Gastroesophageal sphincter (tissue), 4 donors: Measurements from ENCODE around the gene CFTR. TPM values are rescaled to one million over a fixed set of nuclear protein-coding genes. Genes with fewer than 3 reads are reported as not detected.

Source experiments
- ATAC-seq: fragments of 150-250 bp; one replicate; pipeline ENCODE4 v1.9.1; 2016; ENCODE audit warnings: mild to moderate bottlenecking, moderate library complexity
- H3K27ac ChIP-seq, 4 donors: fragments of 200-600 bp; sonication (generic) in 3 of 4; 1 replicate in 3 of 4; 2 replicates in 1 of 4; pipeline ENCODE4 v1.5.1; 2016 to 2019
- H3K27me3 ChIP-seq: fragments of 200-600 bp; sonication (generic); one replicate; pipeline ENCODE4 v1.5.1; 2019
- H3K36me3 ChIP-seq, 2 donors: fragments of 200-600 bp; sonication (generic); one replicate each; pipeline ENCODE4 v1.5.1; 2019; ENCODE audit warnings: control low read depth in 1 of 2
- H3K4me1 ChIP-seq, 3 donors: fragments of 200-600 bp; sonication (generic); 1 replicate in 2 of 3; 2 replicates in 1 of 3; pipeline ENCODE4 v1.5.1; 2016 to 2019; ENCODE audit warnings: control low read depth in 2 of 3
- H3K4me3 ChIP-seq, 2 donors: fragments of 200-600 bp; sonication (generic); one replicate each; pipeline ENCODE4 v1.5.1; 2019; ENCODE audit warnings: mild to moderate bottlenecking in 1 of 2, moderate library complexity in 1 of 2
- H3K9me3 ChIP-seq, 3 donors: fragments of 200-600 bp; sonication (generic); one replicate each; pipeline ENCODE4 v1.5.1; 2017 to 2019; ENCODE audit warnings: control low read depth in 2 of 3
- EP300 ChIP-seq: sonication (generic); formaldehyde crosslinking; IDR thresholded peaks from one replicate; pipeline ENCODE4 v1.6.1; 2017; ENCODE audit warnings: antibody characterized with exemption, mild to moderate bottlenecking
- POLR2A ChIP-seq, 2 donors: fragments of 450-650 bp; IDR thresholded peaks; one replicate each; pipeline ENCODE4 v1.6.1; 2017; ENCODE audit warnings: antibody characterized with exemption in 2 of 2, mild to moderate bottlenecking in 2 of 2, moderate library complexity in 1 of 2
- POLR2AphosphoS5 ChIP-seq: sonication (generic); formaldehyde crosslinking; IDR thresholded peaks from one replicate; pipeline ENCODE4 v1.6.1; 2017; ENCODE audit warnings: antibody characterized with exemption
- WGBS, 2 donors: methylation state at CpG; one replicate each; pipeline ENCODE4 v1.1.5; 2018; ENCODE audit warnings: low coverage in 1 of 2; 5-methylcytosine and 5-hydroxymethylcytosine counted together
- total RNA-seq, 4 donors: library from RNA; depleted of rRNA; stranded (reverse); fragments of >200 nt; gene quantifications; one replicate each; pipeline ENCODE4 v1.1.0, GENCODE V29; 2016
- TF ChIP-seq, protein P1 (sequence below), 4 experiments: fragments of 200-600 bp in 2 of 4; fragments of 450-650 bp in 2 of 4; sonication (generic) in 1 of 4; IDR thresholded peaks; one replicate each; pipeline ENCODE4 v1.5.1; 2017 to 2019; ENCODE audit warnings: antibody characterized with exemption in 4 of 4, mild to moderate bottlenecking in 2 of 4, moderate library complexity in 2 of 4

Gene CFTR
- total RNA-seq, 4 donors from 2014 or later = 1.9 TPM; not detected in 3

DNA sequence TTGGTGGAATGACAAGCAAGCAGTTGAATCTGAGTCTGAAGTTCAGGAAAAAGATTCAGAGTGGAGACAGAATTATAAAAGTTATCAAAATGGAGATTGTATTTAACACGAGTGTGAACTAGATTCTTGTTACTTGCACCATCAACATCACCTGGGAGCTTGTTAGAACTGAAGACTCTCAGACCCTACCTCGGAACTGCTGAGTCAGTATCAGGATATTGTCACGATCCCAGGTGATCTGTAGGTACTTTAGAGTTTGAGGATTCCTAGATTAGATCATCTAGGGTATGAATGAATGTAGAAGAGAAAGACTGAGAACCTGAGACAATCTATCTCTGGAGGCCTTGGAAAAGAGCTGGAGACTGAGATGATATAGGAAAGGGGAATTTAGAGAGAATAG lies 199.3 kb downstream of the CFTR start:
- Histone ChIP-seq H3K27ac (no peak overlapping the region), H3K27me3 (no peaks in the 10 kb centered on the region), H3K36me3 (no peaks in the 10 kb centered on the region), H3K4me3 (no peak overlapping the region), H3K9me3 (no peaks in the 10 kb centered on the region), H3K4me1 (peaks cover 0 to 4% (median 0%) of the 10 kb centered on the region in 3 donors)
- WGBS, 2 donors = 85 to 86% methylated on average over 3 of the region's 3 CpGs
- ATAC-seq = no peak
- TF ChIP-seq EP300 (no peak), POLR2A (IDR thresholded peaks at IDR 0.05) (no peak), POLR2AphosphoS5 (no peak)
- TF ChIP-seq, protein P1, sequence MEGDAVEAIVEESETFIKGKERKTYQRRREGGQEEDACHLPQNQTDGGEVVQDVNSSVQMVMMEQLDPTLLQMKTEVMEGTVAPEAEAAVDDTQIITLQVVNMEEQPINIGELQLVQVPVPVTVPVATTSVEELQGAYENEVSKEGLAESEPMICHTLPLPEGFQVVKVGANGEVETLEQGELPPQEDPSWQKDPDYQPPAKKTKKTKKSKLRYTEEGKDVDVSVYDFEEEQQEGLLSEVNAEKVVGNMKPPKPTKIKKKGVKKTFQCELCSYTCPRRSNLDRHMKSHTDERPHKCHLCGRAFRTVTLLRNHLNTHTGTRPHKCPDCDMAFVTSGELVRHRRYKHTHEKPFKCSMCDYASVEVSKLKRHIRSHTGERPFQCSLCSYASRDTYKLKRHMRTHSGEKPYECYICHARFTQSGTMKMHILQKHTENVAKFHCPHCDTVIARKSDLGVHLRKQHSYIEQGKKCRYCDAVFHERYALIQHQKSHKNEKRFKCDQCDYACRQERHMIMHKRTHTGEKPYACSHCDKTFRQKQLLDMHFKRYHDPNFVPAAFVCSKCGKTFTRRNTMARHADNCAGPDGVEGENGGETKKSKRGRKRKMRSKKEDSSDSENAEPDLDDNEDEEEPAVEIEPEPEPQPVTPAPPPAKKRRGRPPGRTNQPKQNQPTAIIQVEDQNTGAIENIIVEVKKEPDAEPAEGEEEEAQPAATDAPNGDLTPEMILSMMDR (IDR thresholded peaks at IDR 0.05) = no peak

GRCh38 chr7:117682681-117683385 lies 203.0 kb downstream of the CFTR start:
- TF ChIP-seq POLR2AphosphoS5 = no peak
- TF ChIP-seq POLR2A (IDR thresholded peaks at IDR 0.05) = no peak
- TF ChIP-seq, protein P1 (IDR thresholded peaks at IDR 0.05) = no peak
- TF ChIP-seq EP300 = no peak
- Histone ChIP-seq H3K36me3 (no peaks in the 10 kb centered on the region), H3K4me1 (no peaks in the 10 kb centered on the region), H3K9me3 (no peaks in the 10 kb centered on the region), H3K27ac (no peak overlapping the region), H3K4me3 (no peak overlapping the region), H3K27me3 (no peaks in the 10 kb centered on the region)
- 32 to 66% methylated on average over 5 of the region's 5 CpGs for WGBS, 2 donors
- ATAC-seq = no peak

DNA sequence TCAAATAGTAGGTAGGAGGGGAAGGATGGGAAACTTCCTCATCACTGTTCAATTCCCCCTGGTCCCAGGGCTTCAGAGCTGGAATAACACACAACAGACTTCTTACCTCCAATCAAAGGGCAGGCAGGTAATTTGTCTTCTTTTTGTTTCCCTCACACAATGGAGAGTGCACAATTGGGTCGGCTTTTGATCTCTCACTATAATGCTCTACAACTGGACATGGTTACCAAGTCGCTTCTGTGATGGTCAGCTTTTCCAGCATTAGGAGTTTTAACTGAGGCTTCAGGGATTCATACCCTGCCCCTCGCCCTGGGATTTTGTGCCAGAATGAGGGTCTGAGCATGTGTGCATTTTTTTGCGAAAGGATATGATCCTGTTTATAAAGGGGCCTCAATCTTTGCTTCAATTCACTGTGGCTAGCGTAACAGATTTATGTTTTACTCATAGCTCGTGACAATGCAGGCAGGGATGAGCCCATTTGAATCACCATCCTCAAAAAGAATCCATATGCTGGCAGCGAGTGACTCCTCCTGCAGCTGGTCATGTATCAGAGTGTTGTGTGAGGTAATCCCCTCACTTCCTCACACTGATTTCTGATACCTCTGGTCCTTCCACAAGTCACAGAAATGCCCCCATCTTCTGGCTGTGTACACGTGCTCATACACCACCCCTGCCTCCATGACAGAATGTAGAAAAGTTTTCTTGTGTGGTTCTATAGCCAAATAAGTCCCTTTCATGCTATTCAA lies 203.8 kb downstream of the CFTR start:
- Histone ChIP-seq H3K36me3 (no peaks in the 10 kb centered on the region), H3K4me3 (no peak overlapping the region), H3K27me3 (no peaks in the 10 kb centered on the region), H3K27ac (no peak overlapping the region), H3K4me1 (no peaks in the 10 kb centered on the region), H3K9me3 (no peaks in the 10 kb centered on the region)
- 80 to 81% methylated on average over 4 to 6 of the region's 8 CpGs for WGBS, 2 donors
- no peak for ATAC-seq
- TF ChIP-seq POLR2A (IDR thresholded peaks at IDR 0.05) (no peak), EP300 (no peak), POLR2AphosphoS5 (no peak)
- TF ChIP-seq, protein P1 (IDR thresholded peaks at IDR 0.05) = no peak

DNA sequence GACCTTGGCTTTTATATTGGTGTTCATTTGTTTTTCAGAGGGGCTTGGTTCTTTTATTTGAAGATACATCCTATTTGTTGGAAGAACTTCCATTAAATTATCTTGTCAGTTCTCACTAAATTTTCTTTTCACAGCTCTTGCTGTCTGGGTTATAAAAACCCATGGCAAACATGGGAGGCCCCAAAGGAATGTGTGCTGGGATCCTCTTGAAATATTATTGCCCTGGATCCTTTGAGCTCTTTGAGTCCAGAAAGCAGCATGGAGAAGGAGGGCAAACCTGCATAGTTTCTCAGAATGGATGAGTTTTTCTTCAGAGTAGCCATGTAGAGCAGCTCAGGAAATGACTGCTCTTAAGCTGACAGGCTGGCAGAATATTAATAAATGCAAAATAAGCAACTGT lies 206.0 kb downstream of the CFTR start:
- TF ChIP-seq EP300 (no peak), POLR2A (IDR thresholded peaks at IDR 0.05) (no peak), POLR2AphosphoS5 (no peak)
- TF ChIP-seq, protein P1 (IDR thresholded peaks at IDR 0.05) = no peak
- Histone ChIP-seq H3K27ac (no peak overlapping the region), H3K36me3 (no peaks in the 10 kb centered on the region), H3K27me3 (no peaks in the 10 kb centered on the region), H3K4me1 (no peaks in the 10 kb centered on the region), H3K9me3 (no peaks in the 10 kb centered on the region), H3K4me3 (no peak overlapping the region)
- ATAC-seq = no peak
